ENCODE measurements around the gene SERPINI1. TPM values are rescaled to one million over a fixed set of nuclear protein-coding genes. Genes with fewer than 3 reads are reported as not detected.

The SERPINI1 gene
- total RNA-seq, 1 experiment from 2014 or later = 6.0 TPM

DNA sequence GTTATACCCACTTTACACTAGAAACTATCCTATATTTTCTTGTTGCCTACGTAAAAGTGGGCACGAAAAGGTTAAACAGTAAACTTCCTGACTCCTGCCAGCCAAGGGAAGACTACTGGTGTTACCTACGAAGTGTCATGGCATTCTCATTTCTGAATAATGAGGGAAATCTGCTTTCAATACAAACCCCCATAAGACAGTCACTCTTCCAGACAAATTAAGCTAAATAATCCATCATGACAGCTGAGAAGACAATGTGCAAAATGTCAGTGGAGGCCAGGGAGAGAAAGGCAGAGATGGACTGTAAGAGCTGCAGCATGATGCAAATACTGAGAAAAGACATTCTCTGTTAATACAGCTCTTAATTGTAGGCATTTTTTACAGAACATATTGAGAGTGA lies 136.5 kb downstream of the SERPINI1 start:
- Histone ChIP-seq H3K14ac (ENCODE audit: insufficient read depth, low read length) (no peak overlapping the region), H3K9me3 (ENCODE audit: control insufficient read depth, low read depth, low read length) (no peaks in the 10 kb centered on the region), H2BK5ac (ENCODE audit: insufficient read length, low read length) (no peak overlapping the region), H3K79me2 (ENCODE audit: insufficient read depth, low read length) (no peaks in the 10 kb centered on the region), H3K4ac (ENCODE audit: low read depth, low read length) (no peak overlapping the region), H3K4me2 (ENCODE audit: insufficient read depth, insufficient read length, low read length) (no peak overlapping the region), H2BK15ac (ENCODE audit: low read depth, low read length) (no peak overlapping the region), H4K91ac (ENCODE audit: insufficient read length, low read depth, low read length) (no peak overlapping the region), H2AFZ (ENCODE audit: low read length) (no peak overlapping the region), H3T11ph (ENCODE audit: low read length) (no peak overlapping the region), H3K9ac (ENCODE audit: extremely low read depth, insufficient read length, low read length) (no peak overlapping the region), H2AK5ac (ENCODE audit: insufficient read length, low read length) (no peak overlapping the region), H3K23ac (ENCODE audit: insufficient read length, low read depth, low read length) (no peak overlapping the region), H3K27ac (ENCODE audit: insufficient read length, low read depth, low read length) (no peak overlapping the region), H4K5ac (ENCODE audit: insufficient read length, low read depth, low read length) (no peak overlapping the region), H4K20me1 (ENCODE audit: control insufficient read depth, insufficient read depth, insufficient read length) (no peaks in the 10 kb centered on the region), H3K27me3 (ENCODE audit: insufficient read depth, low read length) (no peaks in the 10 kb centered on the region), H4K8ac (replicated peaks; ENCODE audit: insufficient read length, low read depth, low read length) (no peak overlapping the region), H2BK120ac (ENCODE audit: low read depth, low read length, poor library complexity, severe bottlenecking) (no peak overlapping the region), H2BK20ac (ENCODE audit: low read depth, low read length, poor library complexity, severe bottlenecking) (no peak overlapping the region), H3K4me1 (ENCODE audit: insufficient read depth, low read length) (peaks cover 4% of the 10 kb centered on the region; the same call in 1 of the 2 replicates), H3K79me1 (ENCODE audit: insufficient read depth, low read depth, low read length, poor library complexity, severe bottlenecking) (no peaks in the 10 kb centered on the region), H2BK12ac (ENCODE audit: insufficient read length, low read depth, low read length) (no peak overlapping the region), H3K18ac (ENCODE audit: insufficient read length, low read depth, low read length) (no peak overlapping the region), H3K23me2 (ENCODE audit: insufficient read length, low read depth, low read length, poor library complexity, severe bottlenecking) (no peaks in the 10 kb centered on the region), H3K56ac (ENCODE audit: insufficient read length, low read depth, low read length) (no peak overlapping the region)
- H3K9me3 Mint-ChIP-seq = peaks cover 0 to 3% of the 10 kb centered on the region in 2 experiments; a peak in 1 of 5 replicates
- peaks cover 0 to 6% (median 0%) of the 10 kb centered on the region in 3 experiments; a peak in 1 of 7 replicates for H3K36me3 Mint-ChIP-seq (ENCODE audit: insufficient read depth in 1 of 3, low read depth in 3 of 3)
- H3K4me3 Mint-ChIP-seq = no peak overlapping the region
- H3K27me3 Mint-ChIP-seq (ENCODE audit: low read depth) = no peaks in the 10 kb centered on the region
- no peak overlapping the region for H3K27ac Mint-ChIP-seq
- TF ChIP-seq, protein P1, sequence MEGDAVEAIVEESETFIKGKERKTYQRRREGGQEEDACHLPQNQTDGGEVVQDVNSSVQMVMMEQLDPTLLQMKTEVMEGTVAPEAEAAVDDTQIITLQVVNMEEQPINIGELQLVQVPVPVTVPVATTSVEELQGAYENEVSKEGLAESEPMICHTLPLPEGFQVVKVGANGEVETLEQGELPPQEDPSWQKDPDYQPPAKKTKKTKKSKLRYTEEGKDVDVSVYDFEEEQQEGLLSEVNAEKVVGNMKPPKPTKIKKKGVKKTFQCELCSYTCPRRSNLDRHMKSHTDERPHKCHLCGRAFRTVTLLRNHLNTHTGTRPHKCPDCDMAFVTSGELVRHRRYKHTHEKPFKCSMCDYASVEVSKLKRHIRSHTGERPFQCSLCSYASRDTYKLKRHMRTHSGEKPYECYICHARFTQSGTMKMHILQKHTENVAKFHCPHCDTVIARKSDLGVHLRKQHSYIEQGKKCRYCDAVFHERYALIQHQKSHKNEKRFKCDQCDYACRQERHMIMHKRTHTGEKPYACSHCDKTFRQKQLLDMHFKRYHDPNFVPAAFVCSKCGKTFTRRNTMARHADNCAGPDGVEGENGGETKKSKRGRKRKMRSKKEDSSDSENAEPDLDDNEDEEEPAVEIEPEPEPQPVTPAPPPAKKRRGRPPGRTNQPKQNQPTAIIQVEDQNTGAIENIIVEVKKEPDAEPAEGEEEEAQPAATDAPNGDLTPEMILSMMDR (conservative IDR thresholded peaks at IDR 0.05) = no peak
- H3K4me1 Mint-ChIP-seq = peaks cover 18 to 23% of the 10 kb centered on the region in 2 experiments
- DNase-seq = no peak
- WGBS (ENCODE audit: extremely low coverage, insufficient read length, low lambda C conversion rate) = no CpG with 5 or more reads among the region's 3 CpGs

All from H9 (cell line).